Lung (tissue), 12 donors: ENCODE data around the gene MAP2. TPM values are rescaled to one million over a fixed set of nuclear protein-coding genes. Genes with fewer than 3 reads are reported as not detected.

Experiments used
- ATAC-seq: fragments of 200-7000 bp; cut with Tn5 transposase; one replicate; pipeline ENCODE4 v1.9.1; 2020; ENCODE audit warnings: moderate number of reproducible peaks; ENCODE audit not compliant: insufficient read depth, low FRiP score
- DNase-seq, 3 donors: peaks; one replicate each; pipeline ENCODE4 v3.0.0-alpha.2; 2013 to 2017
- H3K27ac ChIP-seq, 2 donors: one replicate each; pipeline ENCODE4 v1.5.1; 2013; ENCODE audit warnings: mild to moderate bottlenecking in 2 of 2, moderate library complexity in 2 of 2, control low read depth in 1 of 2, inconsistent platforms in 1 of 2, low read depth in 1 of 2, low read length in 1 of 2
- H3K27me3 ChIP-seq, 3 donors: one replicate each; pipeline ENCODE4 v1.5.1; 2013; ENCODE audit warnings: low read length in 2 of 3; ENCODE audit not compliant: control insufficient read depth in 3 of 3, insufficient read depth in 3 of 3
- H3K36me3 ChIP-seq, 4 donors: one replicate each; pipeline ENCODE4 v1.5.1; 2013; ENCODE audit warnings: low read length in 4 of 4, mild to moderate bottlenecking in 1 of 4, moderate library complexity in 1 of 4; ENCODE audit not compliant: control insufficient read depth in 4 of 4, insufficient read depth in 4 of 4
- H3K4me1 ChIP-seq, 5 donors: one replicate each; pipeline ENCODE4 v1.5.1; 2013; ENCODE audit warnings: low read length in 5 of 5, mild to moderate bottlenecking in 2 of 5, moderate library complexity in 1 of 5; ENCODE audit not compliant: control insufficient read depth in 5 of 5, insufficient read depth in 5 of 5
- H3K4me3 ChIP-seq: one replicate; pipeline ENCODE4 v1.5.1; 2013; ENCODE audit warnings: mild to moderate bottlenecking, control low read depth, moderate library complexity
- H3K9ac ChIP-seq, 2 donors: one replicate each; pipeline ENCODE4 v1.5.1; 2013; ENCODE audit warnings: low read length in 2 of 2, control low read depth in 1 of 2; ENCODE audit not compliant: insufficient read depth in 1 of 2
- H3K9me3 ChIP-seq, 4 donors: one replicate each; pipeline ENCODE4 v1.5.1; 2013; ENCODE audit warnings: low read length in 3 of 4, mild to moderate bottlenecking in 1 of 4, moderate library complexity in 1 of 4; ENCODE audit not compliant: control insufficient read depth in 4 of 4, insufficient read depth in 3 of 4
- WGBS, 2 donors: extraction: QIAGEN DNeasy Blood & Tissue Kit; methylation state at CpG; one replicate each; pipeline ENCODE4 v1.1.7; 2013; 5-methylcytosine and 5-hydroxymethylcytosine counted together
- polyA plus RNA-seq, 2 donors: library from polyadenylated mRNA; stranded (reverse); fragments of 200-250 nt; gene quantifications; one replicate each; pipeline ENCODE4 v1.2.1, GENCODE V29; 2013
- total RNA-seq, 2 donors: library from RNA; depleted of rRNA in 1 of 2; stranded (reverse); fragments of >200 nt in 1 of 2; gene quantifications; one replicate each; pipeline ENCODE4 v1.2.1, GENCODE V29; 2014 to 2021
- TF ChIP-seq, protein P1 (sequence below): IDR thresholded peaks from 2 replicates; pipeline ENCODE4 v1.5.1; 2012; ENCODE audit warnings: mild to moderate bottlenecking; ENCODE audit errors: control extremely low read depth, extremely low read depth
- donor health status: control.
- donor health status: control.
- donor health status: Bipolar disorder and iron deficiency.
- donor health status: healthy.
- donor health status: DM: yes; HTN: yes; CAD: no.

The MAP2 gene
- total and polyA plus RNA-seq, 4 donors: 6.5 to 18.7 (median 9.6) TPM

- Histone ChIP-seq H3K9ac (no peak overlapping the region), H3K9me3 (no peaks in the 10 kb centered on the region), H3K27ac (no peak overlapping the region), H3K27me3 (no peaks in the 10 kb centered on the region), H3K4me3 (no peak overlapping the region), H3K4me1 (no peaks in the 10 kb centered on the region), H3K36me3 (no peaks in the 10 kb centered on the region)
- WGBS, 2 donors: 65 to 76% methylated on average over 2 of the region's 2 CpGs
- DNase-seq (no peak), ATAC-seq (no peak)
- TF ChIP-seq, protein P1, sequence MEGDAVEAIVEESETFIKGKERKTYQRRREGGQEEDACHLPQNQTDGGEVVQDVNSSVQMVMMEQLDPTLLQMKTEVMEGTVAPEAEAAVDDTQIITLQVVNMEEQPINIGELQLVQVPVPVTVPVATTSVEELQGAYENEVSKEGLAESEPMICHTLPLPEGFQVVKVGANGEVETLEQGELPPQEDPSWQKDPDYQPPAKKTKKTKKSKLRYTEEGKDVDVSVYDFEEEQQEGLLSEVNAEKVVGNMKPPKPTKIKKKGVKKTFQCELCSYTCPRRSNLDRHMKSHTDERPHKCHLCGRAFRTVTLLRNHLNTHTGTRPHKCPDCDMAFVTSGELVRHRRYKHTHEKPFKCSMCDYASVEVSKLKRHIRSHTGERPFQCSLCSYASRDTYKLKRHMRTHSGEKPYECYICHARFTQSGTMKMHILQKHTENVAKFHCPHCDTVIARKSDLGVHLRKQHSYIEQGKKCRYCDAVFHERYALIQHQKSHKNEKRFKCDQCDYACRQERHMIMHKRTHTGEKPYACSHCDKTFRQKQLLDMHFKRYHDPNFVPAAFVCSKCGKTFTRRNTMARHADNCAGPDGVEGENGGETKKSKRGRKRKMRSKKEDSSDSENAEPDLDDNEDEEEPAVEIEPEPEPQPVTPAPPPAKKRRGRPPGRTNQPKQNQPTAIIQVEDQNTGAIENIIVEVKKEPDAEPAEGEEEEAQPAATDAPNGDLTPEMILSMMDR: no peak
Observed at GRCh38 chr2:209702775-209703174, 278.9 kb downstream of the MAP2 start.

DNA sequence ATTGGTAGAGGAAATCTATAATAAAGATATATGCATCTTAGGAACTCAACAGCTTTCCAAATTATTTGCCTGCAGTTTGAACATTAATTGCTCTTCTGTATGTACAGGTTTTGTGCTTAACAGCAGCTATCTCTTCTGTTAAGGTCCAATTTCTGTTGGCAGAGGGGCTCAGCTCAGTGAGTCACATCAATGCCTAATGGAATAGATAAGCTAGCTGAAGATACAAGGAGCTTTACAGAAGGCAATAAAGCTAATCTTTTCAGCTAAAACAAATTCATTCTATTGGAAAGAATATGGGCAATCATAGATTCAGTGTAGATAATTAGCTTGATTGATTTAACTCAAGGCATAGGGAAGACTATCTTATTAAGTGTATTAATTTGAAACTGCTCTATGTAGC lies 289.4 kb downstream of the MAP2 start:
- ATAC-seq (no peak), DNase-seq (no peak)
- H3K4me3 ChIP-seq: no peak overlapping the region
- no peaks in the 10 kb centered on the region for H3K36me3 ChIP-seq
- H3K27me3 ChIP-seq: no peaks in the 10 kb centered on the region
- no peaks in the 10 kb centered on the region for H3K9me3 ChIP-seq
- no peak overlapping the region for H3K9ac ChIP-seq
- H3K4me1 ChIP-seq: no peaks in the 10 kb centered on the region
- no peak overlapping the region for H3K27ac ChIP-seq
- TF ChIP-seq, protein P1: no peak

GRCh38 chr2:209719034-209719433 lies 295.2 kb downstream of the MAP2 start:
- no peaks in the 10 kb centered on the region for H3K4me1 ChIP-seq
- no peak overlapping the region for H3K4me3 ChIP-seq
- DNase-seq (no peak), ATAC-seq (no peak)
- TF ChIP-seq, protein P1: no peak
- no peak overlapping the region for H3K9ac ChIP-seq
- 80 to 82% methylated on average over 5 of the region's 5 CpGs for whole genome bisulfite sequencing, 2 donors
- no peaks in the 10 kb centered on the region for H3K27me3 ChIP-seq
- H3K9me3 ChIP-seq: no peaks in the 10 kb centered on the region
- H3K36me3 ChIP-seq: no peaks in the 10 kb centered on the region
- no peak overlapping the region for H3K27ac ChIP-seq

- no peaks in the 10 kb centered on the region for H3K27me3 ChIP-seq
- no peaks in the 10 kb centered on the region for H3K9me3 ChIP-seq
- no peaks in the 10 kb centered on the region for H3K4me1 ChIP-seq
- TF ChIP-seq, protein P1: no peak
- no peak overlapping the region for H3K27ac ChIP-seq
- H3K4me3 ChIP-seq: no peak overlapping the region
- ATAC-seq (no peak), DNase-seq (no peak)
- no peaks in the 10 kb centered on the region for H3K36me3 ChIP-seq
- H3K9ac ChIP-seq: no peak overlapping the region
Observed at GRCh38 chr2:209721497-209721896, 297.6 kb downstream of the MAP2 start.
